ENCODE measurements around the gene STIP1. TPM values are rescaled to one million over a fixed set of nuclear protein-coding genes. Genes with fewer than 3 reads are reported as not detected.

Gene STIP1
- total RNA-seq, 1 experiment from 2014 or later, result 557 TPM

GRCh38 chr11:64201543-64201942 is 15.6 kb downstream of the STIP1 start:
- ATAC-seq (no peak), DNase-seq (no peak)
- Histone ChIP-seq H3K27ac (ENCODE audit: low read length) (no peak overlapping the region), H3K36me3 (ENCODE audit: low read depth, low read length) (peaks cover 84% of the 10 kb centered on the region), H3K27me3 (ENCODE audit: low read length) (no peaks in the 10 kb centered on the region), H3K4me1 (ENCODE audit: insufficient read depth, low read length) (0 out of 2 replicates have a peak, but pooled peaks cover 3% of the 10 kb centered on the region), H3K9ac (ENCODE audit: low read length) (no peak overlapping the region), H3K9me2 (replicated peaks; ENCODE audit: low read length) (no peaks in the 10 kb centered on the region), H3K4me3 (ENCODE audit: low read length) (no peak overlapping the region), H4K20me1 (ENCODE audit: low read length) (peaks cover 7% of the 10 kb centered on the region; the same call in 1 of the 2 replicates), H3K4me2 (ENCODE audit: low read length) (no peak overlapping the region), H3F3A (ENCODE audit: low read length, unreplicated experiment) (peaks cover 4% of the 10 kb centered on the region), H3K79me2 (ENCODE audit: low read length) (peaks cover 9% of the 10 kb centered on the region; the same call in 1 of the 2 replicates), H3K9me3 (ENCODE audit: low read length) (no peaks in the 10 kb centered on the region), H2AFZ (ENCODE audit: low read length) (no peak overlapping the region)
- intact Hi-C loops (cut with micrococcal nuclease), result no loop called here
- ChIA-PET CTCF (no interaction called here), POLR2A (ENCODE audit: unreplicated experiment) (interaction anchor here (0.5 kb wide), 1 partner anchor 546 kb away, joined by 3 read pairs; no protein-coding TSS in a partner anchor)
- TF ChIP-seq EZH2 (IDR thresholded peaks at IDR 0.05; ENCODE audit: low read length, unreplicated experiment) (no peak), EZH2phosphoT487 (IDR thresholded peaks at IDR 0.05; ENCODE audit: borderline replicate concordance, low read length) (no peak)
- TF ChIP-seq, protein P1, sequence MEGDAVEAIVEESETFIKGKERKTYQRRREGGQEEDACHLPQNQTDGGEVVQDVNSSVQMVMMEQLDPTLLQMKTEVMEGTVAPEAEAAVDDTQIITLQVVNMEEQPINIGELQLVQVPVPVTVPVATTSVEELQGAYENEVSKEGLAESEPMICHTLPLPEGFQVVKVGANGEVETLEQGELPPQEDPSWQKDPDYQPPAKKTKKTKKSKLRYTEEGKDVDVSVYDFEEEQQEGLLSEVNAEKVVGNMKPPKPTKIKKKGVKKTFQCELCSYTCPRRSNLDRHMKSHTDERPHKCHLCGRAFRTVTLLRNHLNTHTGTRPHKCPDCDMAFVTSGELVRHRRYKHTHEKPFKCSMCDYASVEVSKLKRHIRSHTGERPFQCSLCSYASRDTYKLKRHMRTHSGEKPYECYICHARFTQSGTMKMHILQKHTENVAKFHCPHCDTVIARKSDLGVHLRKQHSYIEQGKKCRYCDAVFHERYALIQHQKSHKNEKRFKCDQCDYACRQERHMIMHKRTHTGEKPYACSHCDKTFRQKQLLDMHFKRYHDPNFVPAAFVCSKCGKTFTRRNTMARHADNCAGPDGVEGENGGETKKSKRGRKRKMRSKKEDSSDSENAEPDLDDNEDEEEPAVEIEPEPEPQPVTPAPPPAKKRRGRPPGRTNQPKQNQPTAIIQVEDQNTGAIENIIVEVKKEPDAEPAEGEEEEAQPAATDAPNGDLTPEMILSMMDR (conservative IDR thresholded peaks at IDR 0.05; ENCODE audit: low read depth, low read length), result no peak
- BruUV-seq (replicated peaks), result no TSS peak

GRCh38 chr11:64202992-64203391 is 17.0 kb downstream of the STIP1 start:
- intact Hi-C loops (cut with micrococcal nuclease), result no loop called here
- DNase-seq (no peak), ATAC-seq (no peak)
- no peak overlapping the region for H3K9ac ChIP-seq (ENCODE audit: low read length)
- H4K20me1 ChIP-seq (ENCODE audit: low read length), result peaks cover 7% of the 10 kb centered on the region; the same call in 1 of the 2 replicates
- peaks cover 4% of the 10 kb centered on the region for H3F3A ChIP-seq (ENCODE audit: low read length, unreplicated experiment)
- H3K9me2 ChIP-seq (replicated peaks; ENCODE audit: low read length), result no peaks in the 10 kb centered on the region
- H3K9me3 ChIP-seq (ENCODE audit: low read length), result no peaks in the 10 kb centered on the region
- no TSS peak for BruUV-seq (replicated peaks)
- ChIA-PET CTCF (no interaction called here), POLR2A (ENCODE audit: unreplicated experiment) (interaction anchor here (0.6 kb wide), 1 partner anchor 38 kb away, joined by 4 read pairs; no protein-coding TSS in a partner anchor)
- peaks cover 77% of the 10 kb centered on the region for H3K36me3 ChIP-seq (ENCODE audit: low read depth, low read length)
- TF ChIP-seq, protein P1 (conservative IDR thresholded peaks at IDR 0.05; ENCODE audit: low read depth, low read length), result no peak
- no peak for TF ChIP-seq EZH2 (IDR thresholded peaks at IDR 0.05; ENCODE audit: low read length, unreplicated experiment)
- TF ChIP-seq EZH2phosphoT487 (IDR thresholded peaks at IDR 0.05; ENCODE audit: borderline replicate concordance, low read length), result no peak
- H3K27ac ChIP-seq (ENCODE audit: low read length), result no peak overlapping the region
- H2AFZ ChIP-seq (ENCODE audit: low read length), result no peak overlapping the region
- H3K27me3 ChIP-seq (ENCODE audit: low read length), result no peaks in the 10 kb centered on the region
- no peak overlapping the region for H3K4me3 ChIP-seq (ENCODE audit: low read length)
- peaks cover 9% of the 10 kb centered on the region; the same call in 1 of the 2 replicates for H3K79me2 ChIP-seq (ENCODE audit: low read length)
- H3K4me2 ChIP-seq (ENCODE audit: low read length), result no peak overlapping the region
- H3K4me1 ChIP-seq (ENCODE audit: insufficient read depth, low read length), result 0 out of 2 replicates have a peak, but pooled peaks cover 3% of the 10 kb centered on the region
